OCI-LY3 (cell line): ENCODE data around the gene DAZAP1.

Source experiments
- H2AFZ ChIP-seq: fragments of 200-600, 300-600 bp; shearing (Covaris generic); 2 replicates; pipeline ENCODE4 v1.6.0; 2014; ENCODE audit warnings: antibody characterized with exemption, low read depth, low read length
- H3K27ac ChIP-seq: fragments of 200-600, 300-600 bp; sonication (generic); 2 replicates; pipeline ENCODE4 v1.5.1; 2014; ENCODE audit warnings: mild to moderate bottlenecking, low read length, moderate library complexity, mixed read lengths
- H3K27me3 ChIP-seq: fragments of 200-600, 300-600 bp; sonication (generic); 2 replicates; pipeline ENCODE4 v1.6.1; 2014; ENCODE audit warnings: low read depth, low read length, mixed read lengths
- H3K36me3 ChIP-seq: fragments of 200-600, 300-600 bp; sonication (generic); replicated peaks from 2 replicates; pipeline ENCODE3; 2014; ENCODE audit warnings: low read depth, low read length, mixed read lengths
- H3K4me1 ChIP-seq: fragments of 300-600, 200-600 bp; sonication (generic); 2 replicates; pipeline ENCODE4 v1.6.1; 2014; ENCODE audit warnings: low read length, mixed read lengths
- H3K4me2 ChIP-seq: fragments of 200-600, 300-600 bp; sonication (generic); 2 replicates; pipeline ENCODE4 v1.6.1; 2014; ENCODE audit warnings: low read length, mixed read lengths
- H3K4me3 ChIP-seq: fragments of 300-600, 200-600 bp; sonication (generic); 2 replicates; pipeline ENCODE4 v1.5.1; 2014; ENCODE audit warnings: antibody characterized with exemption, mild to moderate bottlenecking, low read length, moderate library complexity
- H3K79me2 ChIP-seq: fragments of 300-600, 200-600 bp; shearing (Covaris generic); 2 replicates; pipeline ENCODE4 v1.6.1; 2014; ENCODE audit warnings: mild to moderate bottlenecking, low read length, mixed read lengths
- H3K9ac ChIP-seq: fragments of 300-600, 200-600 bp; shearing (Covaris generic); 2 replicates; pipeline ENCODE4 v1.6.0; 2014; ENCODE audit warnings: mild to moderate bottlenecking, low read length, moderate library complexity
- H3K9me3 ChIP-seq: fragments of 200-600, 300-600 bp; shearing (Covaris generic); 2 replicates; pipeline ENCODE4 v1.6.1; 2014; ENCODE audit warnings: low read length, mixed read lengths; ENCODE audit not compliant: insufficient read depth
- H4K20me1 ChIP-seq: fragments of 200-600, 300-600 bp; sonication (generic); 2 replicates; pipeline ENCODE4 v1.6.1; 2016; ENCODE audit warnings: low read length, mixed read lengths; ENCODE audit not compliant: insufficient read depth
- CTCF ChIP-seq: fragments of 200-600, 300-600 bp; sonication (generic); IDR thresholded peaks from 2 replicates; pipeline ENCODE4 v1.5.1; 2014; ENCODE audit warnings: antibody characterized with exemption, low read length, low read depth
- EZH2phosphoT487 ChIP-seq: fragments of 200-600 bp; shearing (Covaris generic); IDR thresholded peaks from 2 replicates; pipeline ENCODE4 v1.6.1; 2018; ENCODE audit warnings: antibody characterized with exemption, mixed run types, low read depth

Gene DAZAP1

GRCh38 chr19:1431759-1432506, 24.5 kb downstream of the DAZAP1 start:
- Histone ChIP-seq H3K9me3 (no peaks in the 10 kb centered on the region), H3K36me3 (peaks cover 74% of the 10 kb centered on the region), H3K27ac (no peak overlapping the region), H4K20me1 (peaks cover 38% of the 10 kb centered on the region; the same call in 1 of the 2 replicates), H3K4me3 (no peak overlapping the region), H3K79me2 (peaks cover 58% of the 10 kb centered on the region), H3K9ac (no peak overlapping the region), H3K27me3 (no peaks in the 10 kb centered on the region), H3K4me2 (no peak overlapping the region), H3K4me1 (no peaks in the 10 kb centered on the region), H2AFZ (no peak overlapping the region)
- TF ChIP-seq CTCF (no peak), EZH2phosphoT487 (no peak)

- Histone ChIP-seq H3K27ac (no peak overlapping the region), H3K4me2 (no peak overlapping the region), H2AFZ (no peak overlapping the region), H4K20me1 (peaks cover 33% of the 10 kb centered on the region; the same call in 1 of the 2 replicates), H3K9me3 (no peaks in the 10 kb centered on the region), H3K4me1 (peaks cover 4% of the 10 kb centered on the region; the same call in 1 of the 2 replicates), H3K36me3 (peaks cover 69% of the 10 kb centered on the region), H3K9ac (no peak overlapping the region), H3K4me3 (no peak overlapping the region), H3K79me2 (peaks cover 53% of the 10 kb centered on the region), H3K27me3 (no peaks in the 10 kb centered on the region)
- TF ChIP-seq EZH2phosphoT487, result no peak
- no peak for TF ChIP-seq CTCF
Observed at GRCh38 chr19:1432507-1432887, 25.1 kb downstream of the DAZAP1 start.

GRCh38 chr19:1433119-1434039, 26.0 kb downstream of the DAZAP1 start:
- peaks cover 9% of the 10 kb centered on the region; the same call in 1 of the 2 replicates for H3K4me1 ChIP-seq
- no peak overlapping the region for H3K9ac ChIP-seq
- no peak for TF ChIP-seq EZH2phosphoT487
- TF ChIP-seq CTCF, result no peak
- no peak overlapping the region for H2AFZ ChIP-seq
- H3K36me3 ChIP-seq, result peaks cover 60% of the 10 kb centered on the region
- H3K27ac ChIP-seq, result no peak overlapping the region
- H3K4me3 ChIP-seq, result no peak overlapping the region
- H3K79me2 ChIP-seq, result peaks cover 49% of the 10 kb centered on the region
- H4K20me1 ChIP-seq, result peaks cover 33% of the 10 kb centered on the region; the same call in 1 of the 2 replicates
- no peaks in the 10 kb centered on the region for H3K27me3 ChIP-seq
- no peaks in the 10 kb centered on the region for H3K9me3 ChIP-seq
- no peak overlapping the region for H3K4me2 ChIP-seq

- peaks cover 56% of the 10 kb centered on the region for H3K36me3 ChIP-seq
- H3K4me2 ChIP-seq, result no peak overlapping the region
- peaks cover 9% of the 10 kb centered on the region; the same call in 1 of the 2 replicates for H3K4me1 ChIP-seq
- TF ChIP-seq CTCF, result no peak
- TF ChIP-seq EZH2phosphoT487, result no peak
- no peak overlapping the region for H3K9ac ChIP-seq
- no peaks in the 10 kb centered on the region for H3K9me3 ChIP-seq
- no peaks in the 10 kb centered on the region for H3K27me3 ChIP-seq
- H3K27ac ChIP-seq, result no peak overlapping the region
- no peak overlapping the region for H2AFZ ChIP-seq
- H4K20me1 ChIP-seq, result peaks cover 36% of the 10 kb centered on the region
- peaks cover 51% of the 10 kb centered on the region for H3K79me2 ChIP-seq
- no peak overlapping the region for H3K4me3 ChIP-seq
Observed at GRCh38 chr19:1434040-1434366, 26.6 kb downstream of the DAZAP1 start.
